ENCODE measurements around the gene LCOR. TPM values are rescaled to one million over a fixed set of nuclear protein-coding genes. Genes with fewer than 3 reads are reported as not detected.

Gene LCOR
- total and polyA plus RNA-seq, 8 donors: 4.5 to 34.2 (median 19.5) TPM

DNA sequence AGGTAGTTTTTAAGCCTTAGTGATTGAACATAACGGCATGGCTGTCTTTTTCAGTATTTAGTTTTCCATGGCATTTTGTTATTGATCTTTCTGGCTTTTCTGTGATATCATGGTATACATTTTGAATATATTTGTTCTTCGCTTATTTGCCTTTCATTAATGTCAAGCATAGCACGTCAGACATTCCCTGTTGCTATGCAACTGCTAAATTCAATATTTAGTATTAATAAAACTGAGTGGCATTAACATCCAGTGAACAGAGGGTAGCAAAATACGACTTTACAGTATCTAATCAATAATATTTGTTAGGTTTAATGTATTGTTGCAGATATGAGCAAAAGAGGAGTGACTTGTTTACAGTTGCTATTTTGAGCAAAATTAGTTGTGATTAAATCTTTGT is 72.5 kb downstream of the LCOR start:
- intact Hi-C loops (cut with DNase I): no loop called here
- Histone ChIP-seq H3K4me3 (no peak overlapping the region), H3K4me1 (peaks cover 20 to 44% (median 38%) of the 10 kb centered on the region in 3 donors), H3K27me3 (no peaks in the 10 kb centered on the region), H3K36me3 (no peaks in the 10 kb centered on the region), H3K9me3 (no peaks in the 10 kb centered on the region), H3K27ac (no peak overlapping the region)
- TF ChIP-seq, protein P1, sequence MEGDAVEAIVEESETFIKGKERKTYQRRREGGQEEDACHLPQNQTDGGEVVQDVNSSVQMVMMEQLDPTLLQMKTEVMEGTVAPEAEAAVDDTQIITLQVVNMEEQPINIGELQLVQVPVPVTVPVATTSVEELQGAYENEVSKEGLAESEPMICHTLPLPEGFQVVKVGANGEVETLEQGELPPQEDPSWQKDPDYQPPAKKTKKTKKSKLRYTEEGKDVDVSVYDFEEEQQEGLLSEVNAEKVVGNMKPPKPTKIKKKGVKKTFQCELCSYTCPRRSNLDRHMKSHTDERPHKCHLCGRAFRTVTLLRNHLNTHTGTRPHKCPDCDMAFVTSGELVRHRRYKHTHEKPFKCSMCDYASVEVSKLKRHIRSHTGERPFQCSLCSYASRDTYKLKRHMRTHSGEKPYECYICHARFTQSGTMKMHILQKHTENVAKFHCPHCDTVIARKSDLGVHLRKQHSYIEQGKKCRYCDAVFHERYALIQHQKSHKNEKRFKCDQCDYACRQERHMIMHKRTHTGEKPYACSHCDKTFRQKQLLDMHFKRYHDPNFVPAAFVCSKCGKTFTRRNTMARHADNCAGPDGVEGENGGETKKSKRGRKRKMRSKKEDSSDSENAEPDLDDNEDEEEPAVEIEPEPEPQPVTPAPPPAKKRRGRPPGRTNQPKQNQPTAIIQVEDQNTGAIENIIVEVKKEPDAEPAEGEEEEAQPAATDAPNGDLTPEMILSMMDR (IDR thresholded peaks at IDR 0.05): no peak
- WGBS, 2 donors: 32% methylated on average over 4 of the region's 4 CpGs
- FAIRE-seq (no peak), ATAC-seq (peak in 3 of 4 donors; percentile 50 to 59 (median 55)), DNase-seq (no peak)

DNA sequence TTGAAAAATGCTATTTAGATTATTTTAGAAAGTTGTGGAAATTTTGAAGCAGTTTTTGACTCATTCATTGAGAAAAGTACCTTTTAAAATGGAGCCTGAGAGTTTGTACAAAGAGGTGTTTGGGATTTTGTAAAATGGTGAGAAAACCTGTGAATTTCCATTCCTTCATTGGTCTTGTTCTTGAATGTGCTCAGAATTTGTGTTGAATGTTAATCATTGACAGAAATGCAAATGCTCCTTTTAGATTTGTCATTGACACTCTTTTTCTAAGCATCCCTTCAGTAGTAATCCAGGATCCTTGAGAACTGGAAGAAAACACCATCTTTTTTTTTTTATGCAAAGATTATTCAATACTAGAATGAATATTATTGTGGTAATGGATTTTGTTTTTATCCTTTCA is 74.8 kb downstream of the LCOR start:
- peak in 2 of 4 donors; percentile 15 to 39 for ATAC-seq

DNA sequence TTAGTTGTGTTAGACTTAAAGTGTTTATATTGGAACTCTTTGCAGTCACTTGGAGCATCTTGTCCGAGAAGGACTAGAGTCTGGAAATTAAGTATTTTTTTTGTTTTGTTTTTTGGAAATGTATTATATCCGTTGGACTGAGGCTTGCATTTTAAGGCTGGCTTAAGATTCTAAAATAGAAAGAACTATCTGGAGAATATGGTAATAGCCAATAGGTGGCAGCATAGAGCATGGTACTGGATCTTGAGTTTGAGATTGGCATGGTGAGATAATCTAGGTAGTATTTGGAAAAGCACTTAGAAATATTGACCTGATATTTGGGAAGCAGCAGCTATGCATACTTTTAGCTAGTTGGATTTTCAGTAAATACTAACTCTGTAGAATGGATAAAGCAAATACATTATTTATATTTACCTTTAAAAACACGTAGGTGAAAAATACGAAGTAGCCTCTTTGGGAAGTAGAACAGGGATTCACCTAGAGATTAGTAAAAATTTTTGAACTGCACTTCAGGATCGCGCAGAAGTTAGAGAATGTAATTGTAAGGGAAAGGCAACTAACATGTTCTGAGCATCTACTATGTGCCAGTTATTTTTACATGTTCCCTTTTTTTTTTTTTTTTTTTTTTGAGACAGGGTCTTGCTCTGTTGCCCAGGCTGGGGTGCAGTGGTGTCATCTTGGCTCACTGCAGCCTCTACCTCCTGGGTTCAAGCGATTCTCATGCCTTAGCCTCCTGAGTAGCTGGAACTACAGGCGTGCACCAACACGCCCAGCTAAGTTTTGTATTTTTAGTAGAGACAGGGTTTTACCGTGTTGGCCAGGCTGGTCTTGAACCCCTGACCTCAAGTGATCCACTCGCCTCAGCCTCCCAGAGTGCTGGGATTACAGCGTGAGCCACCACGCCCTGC is 78.6 kb downstream of the LCOR start:
- Histone ChIP-seq H3K27ac (no peak overlapping the region), H3K36me3 (no peaks in the 10 kb centered on the region), H3K27me3 (no peaks in the 10 kb centered on the region), H3K4me1 (peaks cover 0 to 16% (median 15%) of the 10 kb centered on the region in 3 donors), H3K9me3 (no peaks in the 10 kb centered on the region), H3K4me3 (no peak overlapping the region)
- intact Hi-C loops (cut with DNase I): no loop called here
- ATAC-seq (peak; percentile 70 to 91 (median 83)), FAIRE-seq (peak; percentile 17), DNase-seq (no peak)
- WGBS, 2 donors: 77 to 80% methylated on average over 13 of the region's 13 CpGs
- TF ChIP-seq, protein P1 (IDR thresholded peaks at IDR 0.05): peak; percentile 29 to 52 (median 41)

More for the DNA sequence above, 74.8 kb downstream of the LCOR start:
- H3K27me3 ChIP-seq: no peaks in the 10 kb centered on the region
- FAIRE-seq: no peak
- TF ChIP-seq, protein P1 (IDR thresholded peaks at IDR 0.05): no peak
- H3K4me3 ChIP-seq: no peak overlapping the region
- no peak for DNase-seq
- intact Hi-C loops (cut with DNase I): no loop called here
- no peaks in the 10 kb centered on the region for H3K36me3 ChIP-seq
- H3K9me3 ChIP-seq: no peaks in the 10 kb centered on the region
- H3K27ac ChIP-seq: no peak overlapping the region
- H3K4me1 ChIP-seq: peaks cover 20 to 44% (median 38%) of the 10 kb centered on the region in 3 donors

DNA sequence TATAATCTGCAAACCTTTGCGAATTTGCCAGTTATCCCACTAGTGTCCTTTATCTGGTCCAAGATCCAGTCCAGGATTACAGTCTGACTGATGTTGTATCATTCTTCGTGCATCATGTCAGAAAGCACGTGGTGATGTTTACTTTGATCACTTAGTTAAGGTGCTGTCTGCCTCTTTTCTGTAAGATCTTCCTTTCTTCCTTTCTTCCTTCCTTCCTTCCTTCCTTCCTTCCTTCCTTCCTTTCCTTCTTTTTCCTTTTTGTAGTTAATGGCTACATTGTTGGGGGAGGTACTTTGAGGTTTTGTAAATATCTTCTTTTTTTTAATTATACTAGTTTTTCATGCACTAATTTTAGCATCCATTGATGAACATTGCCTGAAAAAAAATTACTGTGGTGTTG is 80.3 kb downstream of the LCOR start:
- Histone ChIP-seq H3K27ac (no peak overlapping the region), H3K4me3 (no peak overlapping the region)
- WGBS, 2 donors: 59 to 67% methylated on average over 3 of the region's 3 CpGs

More for the DNA sequence above, 80.3 kb downstream of the LCOR start:
- Histone ChIP-seq H3K27me3 (no peaks in the 10 kb centered on the region), H3K4me1 (peaks cover 0 to 1% (median 0%) of the 10 kb centered on the region in 3 donors), H3K36me3 (no peaks in the 10 kb centered on the region), H3K9me3 (no peaks in the 10 kb centered on the region)
- DNase-seq (no peak), FAIRE-seq (no peak), ATAC-seq (no peak)
- intact Hi-C loops (cut with DNase I): no loop called here
- TF ChIP-seq, protein P1 (IDR thresholded peaks at IDR 0.05): no peak
